H9 (cell line): ENCODE measurements around the gene COPB2. TPM values are rescaled to one million over a fixed set of nuclear protein-coding genes. Genes with fewer than 3 reads are reported as not detected.

Experiments used
- DNase-seq: peaks from one replicate; pipeline ENCODE4 v3.0.0-alpha.2; 2017
- H2AFZ ChIP-seq: one replicate; pipeline ENCODE4 v1.6.1; 2013; ENCODE audit warnings: mild to moderate bottlenecking, low read length, control low read depth, moderate library complexity
- H2AK5ac ChIP-seq: 2 replicates; pipeline ENCODE4 v1.6.1; 2013; ENCODE audit warnings: low read length, control low read depth, mixed read lengths; ENCODE audit not compliant: insufficient read length
- H2BK120ac ChIP-seq: one replicate; pipeline ENCODE4 v1.6.1; 2013; ENCODE audit warnings: low read depth, mild to moderate bottlenecking, low read length, control low read depth, inconsistent platforms; ENCODE audit not compliant: poor library complexity, severe bottlenecking
- H2BK12ac ChIP-seq: 2 replicates; pipeline ENCODE4 v1.6.1; 2013; ENCODE audit warnings: low read length, control low read depth, mixed read lengths, low read depth; ENCODE audit not compliant: insufficient read length
- H2BK15ac ChIP-seq: 2 replicates; pipeline ENCODE4 v1.6.1; 2013; ENCODE audit warnings: low read depth, low read length, control low read depth
- H2BK20ac ChIP-seq: one replicate; pipeline ENCODE4 v1.6.1; 2013; ENCODE audit warnings: low read depth, mild to moderate bottlenecking, low read length, control low read depth, inconsistent platforms; ENCODE audit not compliant: poor library complexity, severe bottlenecking
- H2BK5ac ChIP-seq: 2 replicates; pipeline ENCODE4 v1.6.1; 2013; ENCODE audit warnings: low read length, control low read depth, mixed read lengths; ENCODE audit not compliant: insufficient read length
- H3K14ac ChIP-seq: 2 replicates; pipeline ENCODE4 v1.6.1; 2013; ENCODE audit warnings: low read length, control low read depth; ENCODE audit not compliant: insufficient read depth
- H3K18ac ChIP-seq: 2 replicates; pipeline ENCODE4 v1.6.1; 2013; ENCODE audit warnings: low read depth, mild to moderate bottlenecking, mixed read lengths, low read length, control low read depth; ENCODE audit not compliant: insufficient read length
- H3K23ac ChIP-seq: 2 replicates; pipeline ENCODE4 v1.6.1; 2013; ENCODE audit warnings: low read length, control low read depth, mixed read lengths, low read depth; ENCODE audit not compliant: insufficient read length
- H3K23me2 ChIP-seq: 2 replicates; pipeline ENCODE4 v1.6.1; 2013; ENCODE audit warnings: low read depth, mild to moderate bottlenecking, mixed read lengths, low read length, control low read depth; ENCODE audit not compliant: insufficient read length, poor library complexity, severe bottlenecking
- H3K27ac ChIP-seq: 2 replicates; pipeline ENCODE4 v1.5.1; 2013; ENCODE audit warnings: low read length, control low read depth, mixed read lengths, low read depth; ENCODE audit not compliant: insufficient read length
- H3K27me3 ChIP-seq: 2 replicates; pipeline ENCODE4 v1.6.1; 2013; ENCODE audit warnings: low read length, control low read depth, inconsistent platforms; ENCODE audit not compliant: insufficient read depth
- H3K4ac ChIP-seq: 2 replicates; pipeline ENCODE4 v1.6.1; 2013; ENCODE audit warnings: low read depth, mild to moderate bottlenecking, control low read depth, inconsistent platforms, low read length, moderate library complexity
- H3K4me1 ChIP-seq: 2 replicates; pipeline ENCODE4 v1.6.1; 2013; ENCODE audit warnings: low read length, control low read depth, inconsistent platforms; ENCODE audit not compliant: insufficient read depth
- H3K4me2 ChIP-seq: 2 replicates; pipeline ENCODE4 v1.6.1; 2013; ENCODE audit warnings: low read length, control low read depth, mixed read lengths; ENCODE audit not compliant: insufficient read length, insufficient read depth
- H3K56ac ChIP-seq: 2 replicates; pipeline ENCODE4 v1.6.1; 2013; ENCODE audit warnings: low read depth, mild to moderate bottlenecking, mixed read lengths, low read length, control low read depth; ENCODE audit not compliant: insufficient read length
- H3K79me1 ChIP-seq: 2 replicates; pipeline ENCODE4 v1.6.1; 2013; ENCODE audit warnings: low read depth, mild to moderate bottlenecking, moderate library complexity, low read length, control low read depth, inconsistent platforms; ENCODE audit not compliant: insufficient read depth, poor library complexity, severe bottlenecking
- H3K79me2 ChIP-seq: 2 replicates; pipeline ENCODE4 v1.6.1; 2013; ENCODE audit warnings: low read length, control low read depth, inconsistent platforms; ENCODE audit not compliant: insufficient read depth
- H3K9ac ChIP-seq: 2 replicates; pipeline ENCODE4 v1.6.1; 2013; ENCODE audit warnings: low read length, control low read depth, mixed read lengths; ENCODE audit not compliant: insufficient read length; ENCODE audit errors: extremely low read depth
- H3K9me3 ChIP-seq: one replicate; pipeline ENCODE4 v1.6.1; 2013; ENCODE audit warnings: low read depth, low read length, inconsistent platforms; ENCODE audit not compliant: control insufficient read depth
- H3T11ph ChIP-seq: one replicate; pipeline ENCODE4 v1.6.1; 2013; ENCODE audit warnings: mild to moderate bottlenecking, low read length, control low read depth, inconsistent platforms
- H4K20me1 ChIP-seq: one replicate; pipeline ENCODE4 v1.6.1; 2013; ENCODE audit not compliant: control insufficient read depth, insufficient read length, insufficient read depth
- H4K5ac ChIP-seq: 2 replicates; pipeline ENCODE4 v1.6.1; 2013; ENCODE audit warnings: low read depth, mild to moderate bottlenecking, mixed read lengths, low read length, control low read depth; ENCODE audit not compliant: insufficient read length
- H4K8ac ChIP-seq: replicated peaks from 2 replicates; pipeline ENCODE4 v1.6.1; 2013; ENCODE audit warnings: low read length, control low read depth, mixed read lengths, low read depth; ENCODE audit not compliant: insufficient read length
- H4K91ac ChIP-seq: 2 replicates; pipeline ENCODE4 v1.6.1; 2013; ENCODE audit warnings: low read depth, mild to moderate bottlenecking, moderate library complexity, mixed read lengths, low read length, control low read depth; ENCODE audit not compliant: insufficient read length
- H3K27ac Mint-ChIP-seq, 3 experiments: 2 replicates in 2 of 3; 3 replicates in 1 of 3; pipeline ENCODE4 v1.8.0; 2020 to 2021; ENCODE audit warnings: mixed read lengths in 3 of 3, mild to moderate bottlenecking in 1 of 3, moderate library complexity in 1 of 3
- H3K27me3 Mint-ChIP-seq: 2 replicates; pipeline ENCODE4 v1.8.0; 2021; ENCODE audit warnings: low read depth, mild to moderate bottlenecking, moderate library complexity, mixed read lengths
- H3K36me3 Mint-ChIP-seq, 3 experiments: 2 replicates in 2 of 3; 3 replicates in 1 of 3; pipeline ENCODE4 v1.8.0; 2020 to 2021; ENCODE audit warnings: low read depth in 3 of 3, mixed read lengths in 3 of 3; ENCODE audit not compliant: insufficient read depth in 1 of 3
- H3K4me1 Mint-ChIP-seq, 2 experiments: 2 replicates each; pipeline ENCODE4 v1.8.0; 2020; ENCODE audit warnings: mixed read lengths in 2 of 2
- H3K4me3 Mint-ChIP-seq, 2 experiments: 2 replicates in 1 of 2; 3 replicates in 1 of 2; pipeline ENCODE4 v1.8.0; 2020 to 2021; ENCODE audit warnings: mild to moderate bottlenecking in 2 of 2, mixed read lengths in 2 of 2, moderate library complexity in 1 of 2
- H3K9me3 Mint-ChIP-seq, 2 experiments: 2 replicates in 1 of 2; 3 replicates in 1 of 2; pipeline ENCODE4 v1.8.0; 2020; ENCODE audit warnings: mild to moderate bottlenecking in 2 of 2, mixed read lengths in 2 of 2, moderate library complexity in 1 of 2
- CTCF ChIP-seq: fragments of 200-600 bp; sonication (generic); conservative IDR thresholded peaks from 3 replicates; pipeline ENCODE4 v1.8.0; 2021; ENCODE audit warnings: antibody characterized with exemption, mild to moderate bottlenecking
- WGBS: extraction: QIAGEN DNeasy Blood & Tissue Kit; methylation state at CpG from one replicate; pipeline ENCODE4 v1.1.7; 2013; ENCODE audit warnings: missing lambda C conversion rate, low lambda C conversion rate, mixed read lengths; ENCODE audit not compliant: insufficient read length; ENCODE audit errors: extremely low coverage; 5-methylcytosine and 5-hydroxymethylcytosine counted together
- total RNA-seq: library from RNA; stranded (reverse); gene quantifications from 2 replicates; pipeline ENCODE4 v1.2.1, GENCODE V29; 2021

Gene COPB2
- total RNA-seq, 1 experiment from 2014 or later, result 121 TPM

- no CpG with 5 or more reads among the region's 6 CpGs for WGBS
- no peak overlapping the region for H2BK20ac ChIP-seq
- no peak overlapping the region for H2AK5ac ChIP-seq
- peaks cover 46% of the 10 kb centered on the region for H3K27me3 Mint-ChIP-seq
- no peak overlapping the region for H3K27ac Mint-ChIP-seq
- DNase-seq, result no peak
- no peaks in the 10 kb centered on the region for H3K79me2 ChIP-seq
- H3K56ac ChIP-seq, result no peak overlapping the region
- no peak overlapping the region for H3K4ac ChIP-seq
- H4K20me1 ChIP-seq, result no peaks in the 10 kb centered on the region
- H3K9me3 ChIP-seq, result no peaks in the 10 kb centered on the region
- no peaks in the 10 kb centered on the region for H3K9me3 Mint-ChIP-seq
- H3K4me1 ChIP-seq, result no peaks in the 10 kb centered on the region
- no peak overlapping the region for H3K27ac ChIP-seq
- no peak overlapping the region for H3K4me2 ChIP-seq
- H3K36me3 Mint-ChIP-seq, result no peaks in the 10 kb centered on the region; a peak in 1 of 7 replicates
- H3K9ac ChIP-seq, result no peak overlapping the region
- TF ChIP-seq CTCF, result no peak
- no peak overlapping the region for H4K91ac ChIP-seq
- H2BK120ac ChIP-seq, result no peak overlapping the region
- no peak overlapping the region for H3K4me3 Mint-ChIP-seq
- H3K23ac ChIP-seq, result no peak overlapping the region
- H2BK5ac ChIP-seq, result no peak overlapping the region
- H3K14ac ChIP-seq, result no peak overlapping the region
- H2BK15ac ChIP-seq, result no peak overlapping the region
- no peak overlapping the region for H2AFZ ChIP-seq
- no peak overlapping the region for H3T11ph ChIP-seq
- H3K23me2 ChIP-seq, result no peaks in the 10 kb centered on the region
- no peaks in the 10 kb centered on the region for H3K79me1 ChIP-seq
- no peak overlapping the region for H2BK12ac ChIP-seq
- peaks cover 17 to 20% of the 10 kb centered on the region in 2 experiments for H3K4me1 Mint-ChIP-seq
- H3K27me3 ChIP-seq, result no peaks in the 10 kb centered on the region
- no peak overlapping the region for H4K8ac ChIP-seq
- H4K5ac ChIP-seq, result no peak overlapping the region
- H3K18ac ChIP-seq, result no peak overlapping the region
Measured at GRCh38 chr3:139317215-139317614, 72.2 kb downstream of the COPB2 start.
